HL-60 (cell line): ENCODE measurements around the gene DUSP7.
"Not testable (repeated sequence)": the region's sequence is repeated elsewhere in the genome, so short reads cannot be mapped to it uniquely, and the experiment has no call there.

ENCODE experiments used
- DNase-seq, 2 experiments: peaks; one replicate each; pipeline ENCODE4 v3.0.0-alpha.2; 2010 to 2020; ENCODE audit warnings: low read depth in 1 of 2, low spot score in 1 of 2
- H3K27ac ChIP-seq: fragments of 250-450 bp; sonication (Bioruptor Pico); replicated peaks from 2 replicates; pipeline ENCODE4 v1.5.1; 2020; ENCODE audit warnings: mild to moderate bottlenecking, moderate library complexity
- H3K27me3 ChIP-seq: fragments of 250-450 bp; sonication (Bioruptor Pico); 2 replicates; pipeline ENCODE4 v1.5.1; 2021; ENCODE audit warnings: mild to moderate bottlenecking, moderate library complexity; ENCODE audit not compliant: insufficient read depth, poor library complexity, severe bottlenecking
- H3K4me3 ChIP-seq: replicated peaks from 2 replicates; pipeline ENCODE4 v1.5.1; 2011; ENCODE audit warnings: mild to moderate bottlenecking, control low read depth, low read length; ENCODE audit not compliant: insufficient read depth
- GABPA ChIP-seq: IDR thresholded peaks from 2 replicates; pipeline ENCODE4 v1.6.1; 2012; ENCODE audit warnings: low read depth
- POLR2AphosphoS5 ChIP-seq: IDR thresholded peaks from 2 replicates; pipeline ENCODE4 v1.6.1; 2012; ENCODE audit warnings: low read depth
- REST ChIP-seq: IDR thresholded peaks from 2 replicates; pipeline ENCODE4 v1.6.1; 2012; ENCODE audit warnings: low read depth; ENCODE audit not compliant: insufficient replicate concordance
- SPI1 ChIP-seq: IDR thresholded peaks from 2 replicates; pipeline ENCODE4 v1.6.1; 2012; ENCODE audit warnings: low read depth, mild to moderate bottlenecking, borderline replicate concordance
- TF ChIP-seq, protein P1 (sequence below): IDR thresholded peaks from one replicate; pipeline ENCODE4 v1.5.1; 2011; ENCODE audit warnings: low read length, control low read depth, inconsistent platforms; ENCODE audit not compliant: insufficient read depth

DUSP7 gene

GRCh38 chr3:52044869-52045619 is 11.3 kb downstream of the DUSP7 start:
- no peak overlapping the region for H3K4me3 ChIP-seq

GRCh38 chr3:52043750-52044149 is 12.6 kb downstream of the DUSP7 start:
- Histone ChIP-seq H3K4me3 (no peak overlapping the region), H3K27ac (no peak overlapping the region), H3K27me3 (no peaks in the 10 kb centered on the region)
- DNase-seq = no peak
- TF ChIP-seq SPI1 = no peak
- TF ChIP-seq POLR2AphosphoS5 = no peak
- TF ChIP-seq, protein P1, sequence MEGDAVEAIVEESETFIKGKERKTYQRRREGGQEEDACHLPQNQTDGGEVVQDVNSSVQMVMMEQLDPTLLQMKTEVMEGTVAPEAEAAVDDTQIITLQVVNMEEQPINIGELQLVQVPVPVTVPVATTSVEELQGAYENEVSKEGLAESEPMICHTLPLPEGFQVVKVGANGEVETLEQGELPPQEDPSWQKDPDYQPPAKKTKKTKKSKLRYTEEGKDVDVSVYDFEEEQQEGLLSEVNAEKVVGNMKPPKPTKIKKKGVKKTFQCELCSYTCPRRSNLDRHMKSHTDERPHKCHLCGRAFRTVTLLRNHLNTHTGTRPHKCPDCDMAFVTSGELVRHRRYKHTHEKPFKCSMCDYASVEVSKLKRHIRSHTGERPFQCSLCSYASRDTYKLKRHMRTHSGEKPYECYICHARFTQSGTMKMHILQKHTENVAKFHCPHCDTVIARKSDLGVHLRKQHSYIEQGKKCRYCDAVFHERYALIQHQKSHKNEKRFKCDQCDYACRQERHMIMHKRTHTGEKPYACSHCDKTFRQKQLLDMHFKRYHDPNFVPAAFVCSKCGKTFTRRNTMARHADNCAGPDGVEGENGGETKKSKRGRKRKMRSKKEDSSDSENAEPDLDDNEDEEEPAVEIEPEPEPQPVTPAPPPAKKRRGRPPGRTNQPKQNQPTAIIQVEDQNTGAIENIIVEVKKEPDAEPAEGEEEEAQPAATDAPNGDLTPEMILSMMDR = no peak
- TF ChIP-seq GABPA = no peak
- TF ChIP-seq REST = no peak

More at GRCh38 chr3:52044869-52045619, 11.3 kb downstream of the DUSP7 start:
- no peak for DNase-seq
- Histone ChIP-seq H3K27ac (no peak overlapping the region), H3K27me3 (no peaks in the 10 kb centered on the region)
- TF ChIP-seq, protein P1 = no peak
- no peak for TF ChIP-seq GABPA
- no peak for TF ChIP-seq SPI1
- no peak for TF ChIP-seq REST
- no peak for TF ChIP-seq POLR2AphosphoS5

DNA sequence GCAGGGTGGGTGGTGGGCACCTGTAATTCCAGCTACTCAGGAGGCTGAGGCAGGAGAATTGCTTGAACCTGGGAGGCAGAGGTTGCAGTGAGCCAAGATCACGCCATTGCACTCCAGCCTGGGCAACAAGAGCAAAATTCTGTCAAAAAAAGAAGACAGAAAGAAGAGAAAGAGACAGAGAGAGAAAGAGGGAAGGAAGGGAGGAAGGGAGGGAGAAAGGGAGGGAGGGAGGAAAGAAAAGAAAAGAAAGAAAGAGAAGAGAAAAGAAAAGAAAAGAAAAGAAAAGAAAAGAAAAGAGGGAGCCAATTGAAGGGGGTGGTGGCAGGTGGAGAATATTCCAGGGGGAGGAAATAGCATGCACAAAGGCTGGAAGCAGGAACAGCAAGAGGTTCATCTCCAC is 13.3 kb downstream of the DUSP7 start:
- H3K4me3 ChIP-seq, H3K27ac ChIP-seq, DNase-seq, H3K27me3 ChIP-seq: not testable (repeated sequence)

DNA sequence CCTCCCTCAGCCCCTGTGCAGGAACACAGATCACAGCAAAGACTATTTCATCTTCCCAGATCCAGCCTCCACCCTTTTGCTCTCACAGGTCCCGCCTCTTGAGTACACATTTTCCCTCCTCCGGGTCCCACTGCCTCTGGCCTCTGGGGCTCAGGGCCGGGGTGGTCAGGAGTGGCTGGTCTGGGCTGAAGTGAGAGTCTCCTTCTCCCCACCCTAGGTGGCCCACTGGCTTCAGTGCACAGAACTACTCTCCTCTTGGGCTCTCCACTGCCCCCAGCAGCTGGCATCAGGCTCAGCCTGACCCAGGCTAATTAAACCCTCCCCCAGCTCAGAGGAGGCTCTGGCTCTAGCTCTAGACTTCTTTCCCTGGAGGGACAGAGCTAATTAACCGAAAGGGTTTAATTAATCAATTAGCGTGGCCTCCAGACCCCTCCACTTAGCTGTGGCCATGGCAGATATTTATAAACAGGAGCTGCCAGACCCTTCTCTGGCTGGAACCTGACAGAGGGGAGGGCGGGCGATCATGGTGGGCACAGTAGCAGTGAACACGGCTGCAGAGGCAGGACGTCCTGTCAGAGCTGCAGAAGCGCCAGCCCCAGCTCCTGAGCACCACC is 15.1 kb downstream of the DUSP7 start:
- no peak for DNase-seq
- H3K4me3 ChIP-seq = no peak overlapping the region
- TF ChIP-seq, protein P1 = no peak
- TF ChIP-seq REST = no peak
- TF ChIP-seq POLR2AphosphoS5 = no peak
- no peak for TF ChIP-seq GABPA
- no peak for TF ChIP-seq SPI1
- H3K27me3 ChIP-seq = no peaks in the 10 kb centered on the region
- no peak overlapping the region for H3K27ac ChIP-seq
